IPS-20b (cell line): ENCODE data around the gene NECAB3.

Source experiments
- H3K27ac ChIP-seq: one replicate; pipeline ENCODE4 v1.5.1; 2013; ENCODE audit warnings: low read length
- H3K27me3 ChIP-seq: 2 replicates; pipeline ENCODE4 v1.6.1; 2013; ENCODE audit warnings: mild to moderate bottlenecking, low read length, inconsistent platforms; ENCODE audit not compliant: insufficient read depth
- H3K36me3 ChIP-seq: 2 replicates; pipeline ENCODE4 v1.6.1; 2013; ENCODE audit warnings: low read depth, mild to moderate bottlenecking, inconsistent platforms, low read length, moderate library complexity; ENCODE audit not compliant: insufficient read depth
- H3K4me1 ChIP-seq: 2 replicates; pipeline ENCODE4 v1.6.1; 2013; ENCODE audit warnings: mild to moderate bottlenecking, control low read depth, inconsistent platforms, low read length, moderate library complexity; ENCODE audit not compliant: insufficient read depth
- H3K4me3 ChIP-seq: 2 replicates; pipeline ENCODE4 v1.5.1; 2013; ENCODE audit warnings: mild to moderate bottlenecking, low read length, inconsistent platforms
- H3K9ac ChIP-seq: 2 replicates; pipeline ENCODE4 v1.6.1; 2013; ENCODE audit warnings: low read depth, mild to moderate bottlenecking, inconsistent platforms, low read length, moderate library complexity
- H3K9me3 ChIP-seq: 2 replicates; pipeline ENCODE4 v1.6.1; 2013; ENCODE audit warnings: mild to moderate bottlenecking, low read depth, low read length, inconsistent platforms; ENCODE audit not compliant: insufficient read depth

NECAB3 gene

DNA sequence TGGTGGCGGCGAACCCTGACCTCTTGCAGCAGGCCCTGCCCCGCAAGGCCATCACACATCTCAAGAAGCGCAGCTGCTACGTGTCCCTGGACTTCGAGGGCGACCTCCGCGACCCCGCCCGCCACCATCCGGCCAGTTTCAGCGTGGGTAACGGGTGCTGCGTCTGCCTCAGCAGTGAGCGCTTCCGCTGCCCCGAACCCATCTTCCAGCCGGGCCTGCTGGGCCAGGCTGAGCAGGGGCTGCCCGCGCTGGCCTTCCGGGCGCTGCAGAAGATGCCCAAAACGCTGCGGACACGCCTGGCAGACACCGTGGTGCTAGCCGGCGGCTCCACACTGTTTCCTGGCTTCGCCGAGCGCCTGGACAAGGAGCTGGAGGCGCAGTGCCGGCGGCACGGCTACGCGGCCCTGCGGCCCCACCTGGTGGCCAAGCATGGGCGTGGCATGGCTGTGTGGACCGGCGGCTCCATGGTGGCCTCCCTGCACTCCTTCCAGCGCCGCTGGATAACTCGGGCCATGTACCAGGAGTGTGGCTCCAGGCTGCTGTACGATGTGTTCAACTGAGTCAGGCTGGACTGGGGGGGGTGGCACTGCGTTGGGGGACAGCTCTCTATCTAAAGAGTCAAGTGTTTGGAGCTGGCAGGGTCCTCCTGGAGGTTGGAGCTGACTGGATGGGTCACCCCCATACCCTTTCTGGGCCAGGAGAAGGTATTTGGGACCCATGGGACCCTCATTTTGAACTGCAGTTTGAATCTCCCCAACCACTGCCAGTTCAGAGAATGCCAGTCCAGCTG lies 6.4 kb downstream of the NECAB3 start:
- Histone ChIP-seq H3K4me1 (peaks cover 11% of the 10 kb centered on the region; the same call in 1 of the 2 replicates), H3K9me3 (no peaks in the 10 kb centered on the region), H3K27ac (no peak overlapping the region), H3K36me3 (peaks cover 19% of the 10 kb centered on the region), H3K9ac (no peak overlapping the region), H3K27me3 (peaks cover 19% of the 10 kb centered on the region), H3K4me3 (peak overlapping the region; percentile 69)

DNA sequence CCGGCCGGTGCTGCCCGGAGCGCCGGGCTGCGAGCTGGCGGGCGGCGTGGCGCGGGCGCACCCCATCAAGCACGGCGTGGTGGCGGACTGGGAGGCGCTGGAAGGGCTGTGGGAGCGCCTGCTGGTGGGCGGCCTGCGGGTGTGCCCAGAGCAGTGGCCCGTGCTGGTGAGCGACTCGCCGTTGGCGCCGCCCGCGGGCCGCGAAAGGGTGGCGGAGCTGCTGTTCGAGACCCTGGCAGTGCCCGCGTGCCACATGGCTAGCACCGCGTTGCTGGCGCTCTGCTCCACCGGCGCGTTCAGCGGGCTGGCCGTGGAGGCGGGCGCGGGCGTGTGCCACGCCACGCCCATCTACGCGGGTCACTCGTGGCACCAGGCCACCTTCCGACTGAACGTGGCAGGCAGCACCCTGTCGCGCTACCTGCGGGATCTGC lies 7.0 kb downstream of the NECAB3 start:
- Histone ChIP-seq H3K9me3 (no peaks in the 10 kb centered on the region), H3K36me3 (peaks cover 19% of the 10 kb centered on the region), H3K4me1 (peaks cover 11% of the 10 kb centered on the region; the same call in 1 of the 2 replicates), H3K4me3 (peak overlapping the region; percentile 69), H3K27ac (no peak overlapping the region), H3K9ac (no peak overlapping the region; the same call in 1 of the 2 replicates), H3K27me3 (peaks cover 19% of the 10 kb centered on the region)

DNA sequence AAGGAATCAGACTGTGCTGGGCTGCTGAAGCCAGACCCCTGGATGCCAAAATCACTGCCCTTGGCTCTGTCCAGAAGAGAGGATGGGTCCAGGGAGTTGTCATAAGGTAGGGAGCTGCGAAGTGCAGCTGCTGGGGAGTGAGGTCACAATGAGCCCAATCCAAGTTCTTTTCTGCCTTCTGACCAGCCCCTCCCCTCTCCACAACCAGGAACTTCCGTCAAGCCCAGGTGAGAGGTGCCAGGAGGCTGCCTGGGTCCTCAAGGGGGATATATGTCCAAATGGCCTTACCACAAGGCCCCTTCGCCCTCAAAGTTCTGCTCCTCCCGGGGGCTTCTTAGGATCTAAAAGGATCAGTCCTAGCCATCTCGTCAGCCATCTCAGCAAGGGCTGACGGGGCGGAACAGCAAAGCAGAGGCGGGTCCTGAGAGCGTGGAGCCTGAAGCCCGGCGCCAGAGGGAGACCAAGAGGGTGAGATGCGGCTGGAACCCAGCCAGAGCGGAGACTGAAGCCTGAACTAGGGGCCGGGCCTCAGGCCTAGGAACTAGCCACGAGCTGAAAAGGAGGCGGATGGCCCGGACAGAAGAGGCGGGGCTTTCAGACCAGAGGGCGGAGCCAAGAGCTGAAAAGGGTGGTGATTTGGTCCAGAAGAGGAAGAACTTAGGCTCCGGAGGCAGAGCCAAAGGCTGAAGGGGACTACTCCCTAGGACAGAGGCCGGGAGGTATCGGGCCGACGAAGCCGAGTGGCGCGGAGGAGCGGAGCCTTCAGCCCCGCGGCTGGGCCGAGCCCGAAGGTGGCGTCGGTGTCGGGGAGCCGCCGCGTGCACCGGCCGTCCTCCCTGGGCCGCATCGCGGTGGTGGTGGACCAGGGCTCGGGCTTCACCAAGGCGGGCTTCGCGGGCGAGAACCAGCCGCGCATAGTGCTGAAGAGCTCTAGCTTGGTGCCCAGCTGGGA lies 7.7 kb downstream of the NECAB3 start, which contains the start of gene ACTL10:
Gene ACTL10, plus strand, starts transcription at position 651 of the 952 bp plus-strand sequence. CDS start 555 bp downstream, outside the sequence.
- Histone ChIP-seq H3K9ac (peak within 1 kb of the TSS; percentile 72; the same call in 1 of the 2 replicates), H3K27me3 (peaks cover 19% of the 10 kb centered on the region), H3K4me1 (peaks cover 11% of the 10 kb centered on the region; the same call in 1 of the 2 replicates), H3K4me3 (peak within 1 kb of the TSS; percentile 69), H3K36me3 (peaks cover 16% of the 10 kb centered on the region), H3K9me3 (no peaks in the 10 kb centered on the region), H3K27ac (no peak within 1 kb of the TSS)

DNA sequence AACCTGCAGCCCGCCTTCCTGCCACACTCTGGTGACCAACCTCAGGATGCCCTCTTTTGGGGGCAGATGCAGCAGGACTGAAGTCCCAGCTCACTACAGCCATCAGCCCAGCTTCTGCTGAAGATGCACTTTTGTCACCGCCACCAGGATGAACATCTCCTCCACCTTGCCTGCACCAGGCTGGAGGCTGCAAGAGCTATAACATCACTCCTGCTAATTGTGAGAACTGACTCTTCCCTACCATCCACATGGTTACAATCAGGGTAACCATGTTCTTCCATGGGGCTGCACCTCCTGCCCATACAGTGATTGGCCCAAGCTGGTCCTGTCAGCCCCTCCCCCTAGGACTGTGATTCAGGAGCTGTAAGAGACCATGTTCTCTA lies 9.5 kb downstream of the NECAB3 start:
- Histone ChIP-seq H3K27ac (no peak overlapping the region), H3K9me3 (no peaks in the 10 kb centered on the region), H3K4me3 (no peak overlapping the region), H3K4me1 (peaks cover 11% of the 10 kb centered on the region; the same call in 1 of the 2 replicates), H3K36me3 (peaks cover 8% of the 10 kb centered on the region), H3K9ac (peak overlapping the region; percentile 81; the same call in 1 of the 2 replicates), H3K27me3 (peaks cover 19% of the 10 kb centered on the region)

DNA sequence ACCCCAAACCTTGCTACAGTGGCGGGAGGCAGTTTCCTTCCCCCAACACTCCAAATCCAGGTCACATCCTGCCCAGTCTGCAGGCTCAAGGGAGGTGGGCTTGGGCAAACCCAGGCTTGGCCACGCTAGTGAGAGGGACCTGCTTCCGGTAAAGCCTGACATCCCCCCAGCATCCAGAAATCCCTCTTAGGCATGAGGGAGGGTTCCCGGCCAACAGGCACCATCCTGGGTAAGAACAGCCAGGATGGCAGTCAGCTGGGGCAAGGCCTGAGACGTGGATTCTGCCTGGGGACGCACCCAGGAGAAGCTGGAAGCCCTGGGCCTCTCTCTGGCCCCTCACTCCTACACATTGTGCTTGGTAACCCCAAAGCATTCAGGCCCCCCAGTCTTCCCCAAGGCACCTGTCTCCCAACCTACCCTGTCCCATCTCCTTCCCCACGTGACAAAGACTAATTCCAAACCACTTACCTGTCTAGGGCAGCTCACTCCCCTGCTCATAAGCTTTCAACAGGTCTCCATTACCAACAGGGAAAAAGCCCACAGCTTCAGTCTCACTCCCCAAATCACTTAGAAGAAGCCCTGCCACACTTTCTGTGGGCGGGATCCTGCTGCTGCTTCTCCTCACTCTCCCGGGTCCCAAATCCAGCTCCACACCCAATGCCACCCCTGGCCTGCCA lies 10.0 kb downstream of the NECAB3 start:
- peaks cover 8% of the 10 kb centered on the region for H3K36me3 ChIP-seq
- H3K27me3 ChIP-seq = peaks cover 19% of the 10 kb centered on the region
- H3K4me3 ChIP-seq = peak overlapping the region; percentile 74
- peak overlapping the region; percentile 81; the same call in 1 of the 2 replicates for H3K9ac ChIP-seq
- no peaks in the 10 kb centered on the region for H3K9me3 ChIP-seq
- peaks cover 11% of the 10 kb centered on the region; the same call in 1 of the 2 replicates for H3K4me1 ChIP-seq
- no peak overlapping the region for H3K27ac ChIP-seq

DNA sequence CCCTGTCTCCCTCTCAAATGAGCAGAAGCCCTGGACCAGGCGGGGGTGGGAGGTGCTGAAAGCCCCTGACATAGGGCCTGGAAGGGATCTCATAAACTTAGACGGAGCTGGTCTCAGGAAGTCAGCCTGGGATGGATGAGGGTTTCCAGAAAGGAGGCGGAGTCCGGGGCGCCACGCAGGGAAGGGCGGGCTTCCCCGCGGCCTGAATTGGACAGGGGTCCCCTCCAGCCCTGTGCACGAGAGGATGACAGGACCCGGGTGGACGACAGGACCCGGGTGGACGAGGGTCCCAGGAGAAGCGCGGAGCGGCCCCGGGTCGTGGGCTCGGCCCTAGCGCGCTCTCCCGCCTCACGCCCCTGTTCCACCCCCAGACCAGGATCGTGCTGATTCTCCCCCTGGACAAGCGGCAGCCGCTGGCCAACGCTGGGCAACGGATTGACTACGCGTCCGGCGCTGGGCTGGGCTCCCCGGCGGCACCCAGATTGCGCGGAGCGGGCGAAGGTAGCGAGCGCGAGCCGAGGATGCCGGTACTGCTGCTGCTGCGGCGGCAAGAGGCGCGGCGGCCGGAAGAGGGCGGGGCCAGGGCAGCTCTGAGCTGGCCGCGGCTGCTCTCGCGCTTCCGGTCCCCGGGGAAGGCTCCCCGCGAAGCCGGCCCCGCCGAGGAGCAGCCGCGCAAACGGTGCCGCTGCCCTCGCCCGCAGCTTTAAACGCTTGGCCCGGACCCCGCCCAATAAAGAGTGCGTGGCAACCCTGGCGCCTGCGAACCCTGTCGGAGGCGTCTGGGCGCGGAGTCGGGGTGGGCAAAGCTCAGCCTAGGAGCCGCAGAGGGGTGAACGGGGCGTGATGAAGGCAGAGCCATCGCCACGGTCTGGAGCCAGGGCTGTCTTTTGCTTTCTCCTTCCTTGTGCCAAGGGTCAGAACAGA lies 10.8 kb downstream of the NECAB3 start:
- H3K27me3 ChIP-seq = peaks cover 19% of the 10 kb centered on the region
- H3K27ac ChIP-seq = no peak overlapping the region
- peak overlapping the region; percentile 81; the same call in 1 of the 2 replicates for H3K9ac ChIP-seq
- H3K4me3 ChIP-seq = peak overlapping the region; percentile 74
- H3K9me3 ChIP-seq = no peaks in the 10 kb centered on the region
- peaks cover 11% of the 10 kb centered on the region; the same call in 1 of the 2 replicates for H3K4me1 ChIP-seq
- no peaks in the 10 kb centered on the region for H3K36me3 ChIP-seq

DNA sequence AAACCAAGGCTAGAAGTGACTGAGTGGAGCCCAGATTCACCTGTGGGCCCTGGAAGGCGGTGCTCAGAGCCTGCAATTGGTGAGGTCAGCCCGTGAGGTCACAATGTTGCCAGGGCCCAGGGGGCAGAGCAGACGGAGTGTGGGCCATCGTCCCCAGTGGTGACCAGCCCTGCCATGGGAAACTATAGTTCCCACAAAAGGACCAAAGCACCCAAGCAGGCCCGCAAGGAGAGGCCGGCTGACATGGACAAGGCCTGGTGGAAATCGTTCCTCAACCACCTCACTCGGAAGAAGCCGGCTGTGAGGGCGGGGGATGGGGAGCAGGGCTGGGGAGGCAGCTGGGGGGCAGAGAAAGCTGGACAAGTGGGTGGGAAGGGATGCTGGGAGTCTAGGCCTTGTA lies 12.1 kb downstream of the NECAB3 start, which contains the start of gene C20orf144:
Gene C20orf144, plus strand, starts transcription at position 156 of the 400 bp plus-strand sequence. Its CDS starts 19 bp downstream, at position 175.
- H3K9me3 ChIP-seq = no peaks in the 10 kb centered on the region
- H3K36me3 ChIP-seq = peaks cover 5% of the 10 kb centered on the region; the same call in 1 of the 2 replicates
- H3K4me1 ChIP-seq = peaks cover 11% of the 10 kb centered on the region; the same call in 1 of the 2 replicates
- peaks cover 11% of the 10 kb centered on the region; the same call in 1 of the 2 replicates for H3K27me3 ChIP-seq
- H3K4me3 ChIP-seq = peak within 1 kb of the TSS; percentile 74; the same call in 1 of the 2 replicates
- peak within 1 kb of the TSS; percentile 81; the same call in 1 of the 2 replicates for H3K9ac ChIP-seq
- H3K27ac ChIP-seq = no peak within 1 kb of the TSS

DNA sequence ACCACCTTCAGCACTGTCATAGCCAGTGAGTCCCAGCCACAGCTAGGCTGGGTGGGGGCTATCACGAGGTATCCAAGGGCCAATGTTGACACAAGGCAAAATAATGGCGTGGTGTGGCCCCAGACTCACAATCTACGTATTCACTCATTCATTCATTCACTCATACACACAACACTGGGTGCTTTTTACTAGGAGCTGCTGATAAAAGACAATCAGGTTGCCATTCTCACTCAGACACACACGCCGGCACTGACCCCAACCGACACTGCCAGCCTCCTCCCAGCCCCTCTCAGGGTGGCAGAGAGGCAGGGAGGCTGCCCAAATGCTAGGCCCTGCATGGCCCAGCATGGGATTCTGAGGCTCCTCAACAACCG lies 13.6 kb downstream of the NECAB3 start:
- Histone ChIP-seq H3K9me3 (no peaks in the 10 kb centered on the region), H3K4me3 (no peak overlapping the region), H3K36me3 (peaks cover 5% of the 10 kb centered on the region; the same call in 1 of the 2 replicates), H3K9ac (no peak overlapping the region), H3K27me3 (peaks cover 10% of the 10 kb centered on the region; the same call in 1 of the 2 replicates), H3K27ac (no peak overlapping the region), H3K4me1 (peaks cover 5% of the 10 kb centered on the region; the same call in 1 of the 2 replicates)

DNA sequence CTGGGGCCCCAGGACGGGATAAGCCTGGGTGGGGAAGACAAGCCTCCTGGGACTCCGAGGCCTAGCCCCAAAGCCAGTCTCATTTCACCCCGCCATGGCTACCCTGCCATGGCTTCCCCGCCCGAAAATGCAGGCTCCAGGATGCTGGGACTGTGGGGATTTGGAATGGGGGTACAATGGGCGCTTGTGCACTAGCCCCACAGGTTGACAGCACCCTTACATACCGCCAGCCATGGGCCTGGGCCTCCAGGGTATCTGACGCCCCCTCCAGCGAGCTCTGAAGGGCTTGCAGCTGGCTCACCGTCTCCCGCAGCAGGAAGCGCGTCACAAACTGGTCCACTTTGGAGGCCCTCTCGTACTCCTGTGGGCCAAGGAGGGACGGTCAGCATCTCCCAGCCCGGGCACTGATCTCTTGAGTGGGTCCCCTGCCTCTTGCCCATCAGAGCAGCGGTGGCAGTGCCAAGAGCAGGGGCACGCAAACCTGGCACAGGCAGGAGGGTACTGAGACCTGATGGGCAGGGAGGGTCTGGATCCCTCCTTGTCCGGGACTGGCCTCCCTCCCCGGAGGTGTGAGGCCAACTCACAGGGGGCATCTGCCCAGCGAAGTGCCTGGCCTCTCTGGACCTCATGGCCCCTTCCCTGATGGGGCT lies 14.1 kb downstream of the NECAB3 start:
- no peak overlapping the region for H3K9ac ChIP-seq
- H3K27ac ChIP-seq = no peak overlapping the region
- H3K4me3 ChIP-seq = no peak overlapping the region
- peaks cover 5% of the 10 kb centered on the region; the same call in 1 of the 2 replicates for H3K4me1 ChIP-seq
- H3K27me3 ChIP-seq = peaks cover 10% of the 10 kb centered on the region; the same call in 1 of the 2 replicates
- peaks cover 5% of the 10 kb centered on the region; the same call in 1 of the 2 replicates for H3K36me3 ChIP-seq
- no peaks in the 10 kb centered on the region for H3K9me3 ChIP-seq
